DOHH2 (cell line): Measurements from ENCODE around the gene FMR1NB.

Source experiments
- H3F3A ChIP-seq: fragments of 200-600 bp; sonication (generic), shearing (Covaris generic); 2 replicates; pipeline ENCODE4 v1.6.0; 2016; ENCODE audit warnings: antibody characterized with exemption, mild to moderate bottlenecking; ENCODE audit not compliant: control insufficient read depth, insufficient read depth
- H3K27ac ChIP-seq: fragments of 200-600 bp; sonication (generic); 2 replicates; pipeline ENCODE4 v1.5.1; 2014; ENCODE audit warnings: low read depth, mild to moderate bottlenecking, low read length, moderate library complexity
- H3K27me3 ChIP-seq: fragments of 200-600 bp; sonication (generic); 2 replicates; pipeline ENCODE4 v1.6.1; 2014; ENCODE audit warnings: mild to moderate bottlenecking, low read length, mixed read lengths; ENCODE audit not compliant: control insufficient read depth
- H3K36me3 ChIP-seq: fragments of 200-600 bp; sonication (generic); 2 replicates; pipeline ENCODE4 v1.6.1; 2014; ENCODE audit warnings: mild to moderate bottlenecking, low read length, moderate library complexity, mixed read lengths; ENCODE audit not compliant: control insufficient read depth
- H3K4me1 ChIP-seq: fragments of 200-600 bp; sonication (generic); 2 replicates; pipeline ENCODE4 v1.6.1; 2014; ENCODE audit warnings: mild to moderate bottlenecking, low read length, mixed read lengths; ENCODE audit not compliant: control insufficient read depth
- H3K4me2 ChIP-seq: fragments of 200-600 bp; sonication (generic); 2 replicates; pipeline ENCODE4 v1.6.0; 2014; ENCODE audit warnings: mild to moderate bottlenecking, low read length, moderate library complexity
- H3K4me3 ChIP-seq: fragments of 200-600 bp; sonication (generic); 2 replicates; pipeline ENCODE4 v1.5.1; 2014; ENCODE audit warnings: mild to moderate bottlenecking, low read length, mixed read lengths
- H3K79me2 ChIP-seq: fragments of 200-600 bp; sonication (generic); 2 replicates; pipeline ENCODE4 v1.6.1; 2014; ENCODE audit warnings: mild to moderate bottlenecking, low read length, mixed read lengths; ENCODE audit not compliant: control insufficient read depth
- H3K9me2 ChIP-seq: fragments of 200-600 bp; sonication (generic); replicated peaks from 2 replicates; pipeline ENCODE4 v1.6.1; 2014; ENCODE audit warnings: mild to moderate bottlenecking, low read length, mixed read lengths; ENCODE audit not compliant: control insufficient read depth
- H3K9me3 ChIP-seq: fragments of 200-600 bp; sonication (generic); 2 replicates; pipeline ENCODE4 v1.6.1; 2014; ENCODE audit warnings: antibody characterized with exemption, low read length, mixed read lengths; ENCODE audit not compliant: control insufficient read depth, insufficient read depth
- H4K20me1 ChIP-seq: fragments of 200-600 bp; sonication (generic); 2 replicates; pipeline ENCODE4 v1.6.0; 2014; ENCODE audit warnings: low read depth, mild to moderate bottlenecking, antibody characterized with exemption, low read length, moderate library complexity; ENCODE audit not compliant: control insufficient read depth, insufficient read depth
- CTCF ChIP-seq: fragments of 200-600 bp; sonication (generic); IDR thresholded peaks from one replicate; pipeline ENCODE4 v1.5.1; 2014; ENCODE audit warnings: antibody characterized with exemption, mild to moderate bottlenecking, low read depth, low read length; ENCODE audit not compliant: poor library complexity, severe bottlenecking
- EZH2phosphoT487 ChIP-seq: fragments of 200-600 bp; sonication (generic); IDR thresholded peaks from 2 replicates; pipeline ENCODE4 v1.6.1; 2017; ENCODE audit warnings: borderline replicate concordance, mild to moderate bottlenecking, antibody characterized with exemption, low read length, moderate library complexity, mixed read lengths

FMR1NB gene

DNA sequence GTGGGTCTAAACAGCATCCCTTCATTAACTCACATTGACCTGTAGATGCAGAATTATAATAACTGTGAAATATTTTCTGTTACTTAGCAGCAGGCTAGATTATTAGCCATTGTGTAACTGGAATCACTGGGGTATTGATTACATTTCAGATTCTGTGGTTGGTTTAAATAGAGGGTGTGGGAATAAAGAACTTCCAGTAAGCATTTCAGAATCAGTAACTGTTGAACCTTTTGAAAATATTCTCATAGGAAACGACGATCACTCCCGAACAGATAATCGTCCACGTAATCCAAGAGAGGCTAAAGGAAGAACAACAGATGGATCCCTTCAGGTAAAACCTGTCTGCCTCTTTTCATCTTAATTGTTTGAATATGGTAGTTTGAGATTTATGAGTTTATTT lies 35.9 kb upstream of the FMR1NB start:
- Histone ChIP-seq H3K4me3 (no peak overlapping the region), H3K9me3 (no peaks in the 10 kb centered on the region), H3K27ac (no peak overlapping the region), H3K9me2 (no peaks in the 10 kb centered on the region), H3K4me1 (no peaks in the 10 kb centered on the region), H3K79me2 (no peaks in the 10 kb centered on the region), H3K27me3 (no peaks in the 10 kb centered on the region), H3K36me3 (peaks cover 17% of the 10 kb centered on the region), H3F3A (no peaks in the 10 kb centered on the region), H3K4me2 (no peak overlapping the region), H4K20me1 (no peaks in the 10 kb centered on the region)
- no peak for TF ChIP-seq EZH2phosphoT487
- TF ChIP-seq CTCF, result no peak

- H3F3A ChIP-seq, result no peaks in the 10 kb centered on the region
- TF ChIP-seq CTCF, result no peak
- no peak for TF ChIP-seq EZH2phosphoT487
Measured at GRCh38 chrX:147948531-147948930, 32.6 kb upstream of the FMR1NB start.

DNA sequence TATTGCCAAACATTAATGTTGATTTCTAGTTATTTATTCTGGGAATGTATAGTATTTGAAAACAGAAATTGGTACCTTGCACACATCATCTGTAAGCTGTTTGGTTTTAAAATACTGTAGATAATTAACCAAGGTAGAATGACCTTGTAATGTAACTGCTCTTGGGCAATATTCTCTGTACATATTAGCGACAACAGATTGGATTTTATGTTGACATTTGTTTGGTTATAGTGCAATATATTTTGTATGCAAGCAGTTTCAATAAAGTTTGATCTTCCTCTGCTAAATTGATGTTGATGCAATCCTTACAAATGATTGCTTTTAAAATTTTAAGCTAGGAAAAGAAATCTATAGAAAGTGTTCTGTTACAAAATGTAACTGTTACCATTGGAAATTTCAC lies 30.8 kb upstream of the FMR1NB start:
- no peaks in the 10 kb centered on the region for H3K9me2 ChIP-seq
- no peak overlapping the region for H3K27ac ChIP-seq
- no peaks in the 10 kb centered on the region for H3K27me3 ChIP-seq
- no peak overlapping the region for H3K4me2 ChIP-seq
- H3K79me2 ChIP-seq, result no peaks in the 10 kb centered on the region
- no peak overlapping the region for H3K4me3 ChIP-seq
- no peaks in the 10 kb centered on the region for H4K20me1 ChIP-seq
- H3K36me3 ChIP-seq, result peaks cover 11% of the 10 kb centered on the region
- H3F3A ChIP-seq, result no peaks in the 10 kb centered on the region
- TF ChIP-seq CTCF, result no peak
- no peak for TF ChIP-seq EZH2phosphoT487
- no peaks in the 10 kb centered on the region for H3K4me1 ChIP-seq
- H3K9me3 ChIP-seq, result no peaks in the 10 kb centered on the region

More at GRCh38 chrX:147948531-147948930, 32.6 kb upstream of the FMR1NB start:
- Histone ChIP-seq H3K4me2 (no peak overlapping the region), H3K27me3 (no peaks in the 10 kb centered on the region), H3K79me2 (no peaks in the 10 kb centered on the region), H3K27ac (no peak overlapping the region), H3K36me3 (peaks cover 17% of the 10 kb centered on the region), H3K4me1 (no peaks in the 10 kb centered on the region), H3K9me3 (no peaks in the 10 kb centered on the region), H4K20me1 (no peaks in the 10 kb centered on the region), H3K9me2 (no peaks in the 10 kb centered on the region), H3K4me3 (no peak overlapping the region)

DNA sequence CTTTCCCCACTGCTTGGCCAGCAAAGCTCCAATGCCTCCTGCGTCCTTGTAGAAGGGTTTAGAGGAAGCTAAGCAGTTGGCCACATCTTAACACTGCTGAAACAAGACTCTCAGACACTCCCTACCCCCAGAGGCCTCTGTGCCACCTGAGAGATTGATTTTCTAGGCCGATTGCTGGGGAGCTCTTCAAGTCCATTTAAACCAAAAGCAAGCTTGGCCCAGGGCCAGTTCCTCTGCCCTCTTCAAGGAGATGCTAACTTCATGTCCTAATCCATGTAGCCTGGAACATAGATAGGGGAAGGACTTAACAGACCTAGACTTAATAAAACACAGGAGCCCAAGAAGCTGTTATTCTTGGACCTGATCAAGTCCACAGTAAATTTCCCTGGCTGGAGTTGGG lies 27.2 kb upstream of the FMR1NB start:
- Histone ChIP-seq H3K9me3 (no peaks in the 10 kb centered on the region), H3K9me2 (no peaks in the 10 kb centered on the region), H3K4me2 (no peak overlapping the region), H3K27ac (no peak overlapping the region), H3K4me1 (no peaks in the 10 kb centered on the region), H3K27me3 (no peaks in the 10 kb centered on the region), H3F3A (no peaks in the 10 kb centered on the region), H4K20me1 (no peaks in the 10 kb centered on the region), H3K36me3 (0 out of 2 replicates have a peak, but pooled peaks cover 3% of the 10 kb centered on the region), H3K4me3 (no peak overlapping the region), H3K79me2 (no peaks in the 10 kb centered on the region)
- TF ChIP-seq EZH2phosphoT487 (no peak), CTCF (no peak)
